Measurements from ENCODE around the gene ATAD1. TPM values are rescaled to one million over a fixed set of nuclear protein-coding genes. Genes with fewer than 3 reads are reported as not detected.

The ATAD1 gene
- total RNA-seq, 1 experiment from 2014 or later: 15.7 TPM

DNA sequence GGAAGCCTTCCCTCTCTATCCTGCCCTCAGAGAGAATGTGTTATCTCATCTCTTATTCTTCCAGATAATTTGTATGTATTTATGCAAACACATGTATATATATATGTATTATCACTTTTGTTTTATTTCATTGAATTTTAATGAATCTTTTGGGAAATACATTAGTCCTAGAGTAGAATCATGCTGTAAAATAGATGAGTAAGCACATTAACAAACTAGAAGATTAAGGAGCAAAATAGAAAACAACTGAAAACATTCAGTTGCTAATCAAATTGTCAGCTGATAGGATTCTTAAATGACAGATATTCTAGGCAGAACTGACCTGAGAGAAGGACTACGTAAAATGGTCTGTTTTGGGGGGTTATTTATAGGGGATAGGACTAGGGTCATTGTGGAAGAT is 34.1 kb upstream of the ATAD1 start:
- TF ChIP-seq, protein P1, sequence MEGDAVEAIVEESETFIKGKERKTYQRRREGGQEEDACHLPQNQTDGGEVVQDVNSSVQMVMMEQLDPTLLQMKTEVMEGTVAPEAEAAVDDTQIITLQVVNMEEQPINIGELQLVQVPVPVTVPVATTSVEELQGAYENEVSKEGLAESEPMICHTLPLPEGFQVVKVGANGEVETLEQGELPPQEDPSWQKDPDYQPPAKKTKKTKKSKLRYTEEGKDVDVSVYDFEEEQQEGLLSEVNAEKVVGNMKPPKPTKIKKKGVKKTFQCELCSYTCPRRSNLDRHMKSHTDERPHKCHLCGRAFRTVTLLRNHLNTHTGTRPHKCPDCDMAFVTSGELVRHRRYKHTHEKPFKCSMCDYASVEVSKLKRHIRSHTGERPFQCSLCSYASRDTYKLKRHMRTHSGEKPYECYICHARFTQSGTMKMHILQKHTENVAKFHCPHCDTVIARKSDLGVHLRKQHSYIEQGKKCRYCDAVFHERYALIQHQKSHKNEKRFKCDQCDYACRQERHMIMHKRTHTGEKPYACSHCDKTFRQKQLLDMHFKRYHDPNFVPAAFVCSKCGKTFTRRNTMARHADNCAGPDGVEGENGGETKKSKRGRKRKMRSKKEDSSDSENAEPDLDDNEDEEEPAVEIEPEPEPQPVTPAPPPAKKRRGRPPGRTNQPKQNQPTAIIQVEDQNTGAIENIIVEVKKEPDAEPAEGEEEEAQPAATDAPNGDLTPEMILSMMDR (conservative IDR thresholded peaks at IDR 0.05; ENCODE audit: low read depth, low read length): no peak
- TF ChIP-seq EZH2 (IDR thresholded peaks at IDR 0.05; ENCODE audit: low read length, unreplicated experiment) (no peak), EZH2phosphoT487 (IDR thresholded peaks at IDR 0.05; ENCODE audit: borderline replicate concordance, low read length) (no peak)
- POLR2A ChIA-PET (ENCODE audit: unreplicated experiment): no interaction called here
- CTCF ChIA-PET: no interaction called here
- no peak for DNase-seq
- Histone ChIP-seq H3K27ac (ENCODE audit: low read length) (no peak overlapping the region), H3K4me1 (ENCODE audit: insufficient read depth, low read length) (peaks cover 18% of the 10 kb centered on the region), H3K9ac (ENCODE audit: low read length) (no peak overlapping the region), H3K36me3 (ENCODE audit: low read depth, low read length) (no peaks in the 10 kb centered on the region), H3K9me3 (ENCODE audit: low read length) (no peaks in the 10 kb centered on the region), H3K27me3 (ENCODE audit: low read length) (no peaks in the 10 kb centered on the region), H3K79me2 (ENCODE audit: low read length) (no peaks in the 10 kb centered on the region), H2AFZ (ENCODE audit: low read length) (no peak overlapping the region), H4K20me1 (ENCODE audit: low read length) (no peaks in the 10 kb centered on the region), H3K9me2 (replicated peaks; ENCODE audit: low read length) (no peaks in the 10 kb centered on the region), H3K4me2 (ENCODE audit: low read length) (no peak overlapping the region), H3F3A (ENCODE audit: low read length, unreplicated experiment) (no peaks in the 10 kb centered on the region), H3K4me3 (ENCODE audit: low read length) (no peak overlapping the region)
- ATAC-seq: no peak
- intact Hi-C loops (cut with micrococcal nuclease): no loop called here
- BruUV-seq (replicated peaks): no TSS peak

DNA sequence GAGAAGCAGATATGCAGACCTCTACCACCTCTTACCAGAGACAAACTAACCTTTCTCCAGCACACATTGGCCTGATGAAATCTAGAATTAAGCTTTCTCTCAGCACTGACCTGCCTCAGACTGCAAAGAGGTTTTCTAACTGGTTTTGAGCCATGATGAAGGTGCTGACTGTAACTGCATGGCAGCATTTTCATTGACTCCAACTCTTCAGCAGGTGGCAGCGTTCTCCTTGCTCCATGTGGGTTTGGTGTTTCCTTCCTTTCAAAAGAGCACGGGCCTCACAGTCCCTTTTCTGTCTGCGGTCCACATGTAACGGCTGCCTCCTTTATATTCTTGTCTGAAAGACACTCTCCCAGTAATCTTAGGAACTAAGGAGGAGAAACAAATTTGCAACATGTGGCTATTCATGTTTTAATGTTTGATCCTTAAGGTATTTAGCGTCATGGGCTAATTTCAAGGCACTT is 32.7 kb upstream of the ATAD1 start:
- no peaks in the 10 kb centered on the region for H3K36me3 ChIP-seq (ENCODE audit: low read depth, low read length)
- no peaks in the 10 kb centered on the region for H3K79me2 ChIP-seq (ENCODE audit: low read length)
- no peak overlapping the region for H3K27ac ChIP-seq (ENCODE audit: low read length)
- H3K9me2 ChIP-seq (replicated peaks; ENCODE audit: low read length): no peaks in the 10 kb centered on the region
- ATAC-seq (peak; percentile 85), DNase-seq (peak; percentile 55)
- H3K9ac ChIP-seq (ENCODE audit: low read length): no peak overlapping the region
- intact Hi-C loops (cut with micrococcal nuclease): no loop called here
- H2AFZ ChIP-seq (ENCODE audit: low read length): peak overlapping the region; percentile 38
- TF ChIP-seq EZH2 (IDR thresholded peaks at IDR 0.05; ENCODE audit: low read length, unreplicated experiment): no peak
- TF ChIP-seq, protein P1 (conservative IDR thresholded peaks at IDR 0.05; ENCODE audit: low read depth, low read length): peak; percentile 64
- H3K4me1 ChIP-seq (ENCODE audit: insufficient read depth, low read length): peaks cover 29% of the 10 kb centered on the region
- H3K27me3 ChIP-seq (ENCODE audit: low read length): no peaks in the 10 kb centered on the region
- ChIA-PET CTCF (interaction anchor here (0.5 kb wide), 1 partner anchor 21 kb away, joined by 3 read pairs; no protein-coding TSS in a partner anchor), POLR2A (ENCODE audit: unreplicated experiment) (interaction anchor here (0.6 kb wide), 1 partner anchor 36 kb away, joined by 3 read pairs; no protein-coding TSS in a partner anchor)
- no peaks in the 10 kb centered on the region for H4K20me1 ChIP-seq (ENCODE audit: low read length)
- no TSS peak for BruUV-seq (replicated peaks)
- no peak overlapping the region for H3K4me2 ChIP-seq (ENCODE audit: low read length)
- H3K4me3 ChIP-seq (ENCODE audit: low read length): no peak overlapping the region
- H3F3A ChIP-seq (ENCODE audit: low read length, unreplicated experiment): peaks cover 4% of the 10 kb centered on the region
- H3K9me3 ChIP-seq (ENCODE audit: low read length): no peaks in the 10 kb centered on the region

DNA sequence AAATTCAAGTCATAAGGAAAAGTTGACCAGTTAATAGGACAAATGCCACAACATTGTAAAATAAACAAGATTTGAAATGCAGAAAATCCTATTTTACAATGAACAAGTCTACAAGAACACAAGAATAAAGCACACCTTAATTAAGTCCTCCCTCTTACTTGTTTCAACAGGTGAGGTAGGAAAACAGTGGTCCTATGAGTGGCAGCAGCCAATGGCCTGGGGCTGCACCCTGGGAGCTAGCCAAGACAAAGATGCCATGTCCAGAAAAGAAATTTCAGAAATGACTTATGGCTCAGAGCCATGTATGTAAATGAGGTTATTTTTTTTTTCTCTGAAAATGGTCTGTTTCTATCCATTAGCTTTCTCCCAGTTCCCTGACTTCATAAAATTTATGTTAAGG is 31.0 kb upstream of the ATAD1 start:
- no peaks in the 10 kb centered on the region for H3K9me2 ChIP-seq (replicated peaks; ENCODE audit: low read length)
- no peak for ATAC-seq
- H3K9ac ChIP-seq (ENCODE audit: low read length): no peak overlapping the region
- H3K27me3 ChIP-seq (ENCODE audit: low read length): no peaks in the 10 kb centered on the region
- H4K20me1 ChIP-seq (ENCODE audit: low read length): no peaks in the 10 kb centered on the region
- no peak overlapping the region for H3K4me3 ChIP-seq (ENCODE audit: low read length)
- H3K27ac ChIP-seq (ENCODE audit: low read length): 0 out of 2 replicates have a peak overlapping the region, but pooled peaks have one; percentile 50
- CTCF ChIA-PET: no interaction called here
- POLR2A ChIA-PET (ENCODE audit: unreplicated experiment): no interaction called here
- no peak overlapping the region for H3K4me2 ChIP-seq (ENCODE audit: low read length)
- no peaks in the 10 kb centered on the region for H3K9me3 ChIP-seq (ENCODE audit: low read length)
- intact Hi-C loops (cut with micrococcal nuclease): no loop called here
- peaks cover 45% of the 10 kb centered on the region for H3K4me1 ChIP-seq (ENCODE audit: insufficient read depth, low read length)
- no peaks in the 10 kb centered on the region for H3K36me3 ChIP-seq (ENCODE audit: low read depth, low read length)
- no TSS peak for BruUV-seq (replicated peaks)
- no peaks in the 10 kb centered on the region for H3K79me2 ChIP-seq (ENCODE audit: low read length)
- DNase-seq: peak; percentile 30
- H3F3A ChIP-seq (ENCODE audit: low read length, unreplicated experiment): peaks cover 14% of the 10 kb centered on the region
- TF ChIP-seq EZH2phosphoT487 (IDR thresholded peaks at IDR 0.05; ENCODE audit: borderline replicate concordance, low read length) (no peak), EZH2 (IDR thresholded peaks at IDR 0.05; ENCODE audit: low read length, unreplicated experiment) (no peak)
- TF ChIP-seq, protein P1 (conservative IDR thresholded peaks at IDR 0.05; ENCODE audit: low read depth, low read length): no peak
- H2AFZ ChIP-seq (ENCODE audit: low read length): no peak overlapping the region

Data from PC-3 (cell line).